Measurements from ENCODE around the gene WASL. TPM values are rescaled to one million over a fixed set of nuclear protein-coding genes. Genes with fewer than 3 reads are reported as not detected.
A peak's percentile ranks its signal among the peaks of the same experiment; 100 is the strongest.

Gene WASL
- total and polyA plus RNA-seq, 3 experiments from 2014 or later = 2.8 to 7.4 (median 7.3) TPM

DNA sequence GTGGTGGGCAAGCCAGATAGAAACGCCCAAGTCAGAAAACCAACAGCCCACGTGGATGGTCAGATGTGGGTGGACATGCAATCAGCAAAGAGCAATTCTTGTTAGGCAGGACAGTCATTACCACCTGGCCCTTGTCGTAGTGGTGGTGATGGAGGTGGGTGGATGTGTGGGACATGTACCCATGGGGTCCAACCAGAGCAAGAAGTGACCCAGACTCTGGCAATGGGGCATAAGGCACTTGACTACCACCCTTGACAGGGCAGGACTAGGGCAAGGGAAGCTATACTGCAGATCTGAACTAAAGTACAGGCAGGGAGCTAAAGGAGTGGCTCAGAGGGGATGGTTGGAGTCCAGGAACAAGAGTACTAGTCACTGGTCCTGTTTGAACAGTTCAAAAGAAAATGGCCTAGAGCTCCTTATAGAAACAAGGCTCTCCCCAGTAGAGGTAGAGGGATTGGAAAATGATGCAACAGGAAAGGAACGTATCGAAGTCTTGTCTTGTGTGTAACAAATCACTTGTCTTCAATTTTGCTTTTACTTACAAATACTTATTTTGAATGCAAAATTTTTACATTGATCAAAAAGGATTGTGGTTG lies 75.6 kb downstream of the WASL start:
- H3K9me3 Mint-ChIP-seq = peaks cover 0 to 2% (median 0%) of the 10 kb centered on the region in 5 donors
- POLR2A ChIA-PET = interaction anchor here (0.6 kb wide), 1 partner anchor 81 kb away, joined by 3 read pairs; no protein-coding TSS in a partner anchor

DNA sequence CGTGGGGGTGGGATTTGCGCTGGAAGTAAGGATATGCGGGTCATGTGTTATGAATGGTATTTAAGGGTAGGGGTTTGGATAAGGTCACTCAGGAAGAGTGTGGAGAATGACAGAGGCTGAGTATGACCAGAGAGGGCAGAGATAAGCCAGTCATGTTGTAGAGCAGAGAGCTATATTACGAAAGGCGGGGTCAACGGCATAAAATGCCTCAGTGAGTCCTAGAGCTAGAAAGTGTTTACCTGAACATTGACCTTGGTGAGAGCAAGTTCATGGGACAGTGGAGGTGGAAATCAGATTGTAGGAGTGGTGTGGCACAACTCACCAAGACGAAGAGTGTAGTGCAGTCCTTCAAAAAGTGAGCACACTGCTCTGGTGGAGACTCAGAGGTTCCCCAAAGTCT lies 79.3 kb downstream of the WASL start:
- ChIA-PET POLR2A (no interaction called here), CTCF (interaction anchor here (1.9 kb wide), 1 partner anchor 32 kb away, joined by 5 read pairs; no protein-coding TSS in a partner anchor)
- no peak for DNase-seq
- no peaks in the 10 kb centered on the region for H3K9me3 ChIP-seq (ENCODE audit: low read length)
- H3K4me3 Mint-ChIP-seq = no peak overlapping the region
- peak overlapping the region in 1 of 8 donors; percentile 9 for H3K27ac Mint-ChIP-seq
- H3K4me1 Mint-ChIP-seq = no peaks in the 10 kb centered on the region
- H3K9me3 Mint-ChIP-seq = peaks cover 0 to 2% (median 0%) of the 10 kb centered on the region in 5 donors
- H3K36me3 ChIP-seq (ENCODE audit: insufficient read depth, low read length) = no peaks in the 10 kb centered on the region
- H3K4me3 ChIP-seq (ENCODE audit: low read length) = no peak overlapping the region
- H3K27me3 ChIP-seq (ENCODE audit: insufficient read depth, low read length, poor library complexity, severe bottlenecking) = no peaks in the 10 kb centered on the region
- H3K36me3 Mint-ChIP-seq = no peaks in the 10 kb centered on the region
- no peaks in the 10 kb centered on the region for H3K4me1 ChIP-seq (ENCODE audit: insufficient read depth, low read length)
- H3K27me3 Mint-ChIP-seq = peaks cover 3 to 14% of the 10 kb centered on the region in 2 donors
- H3K27ac ChIP-seq (ENCODE audit: low read depth, low read length) = no peak overlapping the region

More for the DNA sequence above, 75.6 kb downstream of the WASL start:
- no peaks in the 10 kb centered on the region for H3K27me3 ChIP-seq (ENCODE audit: insufficient read depth, low read length, poor library complexity, severe bottlenecking)
- H3K36me3 Mint-ChIP-seq = no peaks in the 10 kb centered on the region
- no peak for DNase-seq
- peaks cover 0 to 2% of the 10 kb centered on the region in 2 donors for H3K27me3 Mint-ChIP-seq
- no peak overlapping the region for H3K27ac ChIP-seq (ENCODE audit: low read depth, low read length)
- H3K4me3 ChIP-seq (ENCODE audit: low read length) = no peak overlapping the region
- no peaks in the 10 kb centered on the region for H3K4me1 Mint-ChIP-seq
- H3K27ac Mint-ChIP-seq = peak overlapping the region in 1 of 8 donors; percentile 85
- no peak overlapping the region for H3K4me3 Mint-ChIP-seq
- no peaks in the 10 kb centered on the region for H3K4me1 ChIP-seq (ENCODE audit: insufficient read depth, low read length)
- CTCF ChIA-PET = no interaction called here
- no peaks in the 10 kb centered on the region for H3K9me3 ChIP-seq (ENCODE audit: low read length)
- no peaks in the 10 kb centered on the region for H3K36me3 ChIP-seq (ENCODE audit: insufficient read depth, low read length)

DNA sequence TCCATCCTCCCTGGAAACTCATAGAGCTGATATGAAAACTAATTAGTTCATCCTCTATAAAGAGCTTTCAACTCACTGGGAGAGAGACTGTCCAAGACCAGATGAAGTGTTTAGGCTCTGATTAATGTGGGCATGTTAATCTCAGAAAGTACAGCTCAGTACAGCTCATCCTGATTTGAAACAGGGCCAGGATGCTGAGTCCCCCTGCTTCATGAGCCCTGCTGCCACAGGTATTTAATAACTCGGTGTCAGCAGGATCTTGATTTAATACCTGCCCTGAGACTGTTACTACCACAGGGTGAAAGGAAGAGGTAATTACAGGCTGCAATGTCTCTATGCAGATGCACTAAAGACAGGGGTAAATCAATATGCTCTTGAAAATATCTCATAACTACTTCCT lies 82.3 kb downstream of the WASL start:
- CTCF ChIA-PET = interaction anchor here (1.6 kb wide), 1 partner anchor 21 kb away, joined by 3 read pairs; no protein-coding TSS in a partner anchor
- DNase-seq = no peak
- Mint-ChIP-seq H3K4me3 (no peak overlapping the region), H3K4me1 (no peaks in the 10 kb centered on the region), H3K27ac (no peak overlapping the region), H3K36me3 (peaks cover 0 to 4% (median 0%) of the 10 kb centered on the region in 3 donors), H3K27me3 (peaks cover 8 to 38% of the 10 kb centered on the region in 2 donors), H3K9me3 (peaks cover 0 to 2% (median 0%) of the 10 kb centered on the region in 5 donors)
- H3K27ac ChIP-seq (ENCODE audit: low read depth, low read length) = no peak overlapping the region
- H3K36me3 ChIP-seq (ENCODE audit: insufficient read depth, low read length) = no peaks in the 10 kb centered on the region
- POLR2A ChIA-PET = no interaction called here
- H3K4me1 ChIP-seq (ENCODE audit: insufficient read depth, low read length) = no peaks in the 10 kb centered on the region
- no peaks in the 10 kb centered on the region for H3K9me3 ChIP-seq (ENCODE audit: low read length)
- H3K27me3 ChIP-seq (ENCODE audit: insufficient read depth, low read length, poor library complexity, severe bottlenecking) = no peaks in the 10 kb centered on the region
- no peak overlapping the region for H3K4me3 ChIP-seq (ENCODE audit: low read length)

DNA sequence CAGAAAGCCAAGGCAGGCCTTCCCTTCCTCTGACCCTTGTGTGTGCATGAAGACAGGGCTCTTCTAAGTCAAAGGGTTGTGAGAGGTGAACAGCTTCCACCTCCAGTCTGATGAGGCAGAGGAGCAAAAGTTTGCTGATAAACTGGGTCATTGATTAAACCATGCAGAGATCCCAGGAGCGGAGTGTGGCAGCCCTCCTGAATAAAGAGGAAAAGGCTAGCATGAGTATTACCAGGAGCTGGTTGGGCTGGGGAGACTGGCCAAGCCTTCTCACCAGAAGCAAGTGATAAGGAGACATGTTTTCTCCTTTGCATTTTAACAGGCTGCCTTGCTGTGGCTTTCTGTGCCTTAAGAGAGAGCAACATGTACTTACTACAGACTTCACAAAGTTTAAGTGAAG lies 82.9 kb downstream of the WASL start:
- Histone ChIP-seq H3K4me1 (ENCODE audit: insufficient read depth, low read length) (no peaks in the 10 kb centered on the region), H3K27ac (ENCODE audit: low read depth, low read length) (no peak overlapping the region), H3K27me3 (ENCODE audit: insufficient read depth, low read length, poor library complexity, severe bottlenecking) (no peaks in the 10 kb centered on the region), H3K9me3 (ENCODE audit: low read length) (no peaks in the 10 kb centered on the region), H3K36me3 (ENCODE audit: insufficient read depth, low read length) (no peaks in the 10 kb centered on the region), H3K4me3 (ENCODE audit: low read length) (no peak overlapping the region)
- Mint-ChIP-seq H3K27me3 (peaks cover 12 to 43% of the 10 kb centered on the region in 2 donors), H3K36me3 (peaks cover 0 to 4% (median 0%) of the 10 kb centered on the region in 3 donors), H3K4me3 (no peak overlapping the region), H3K27ac (peak overlapping the region in 1 of 8 donors; percentile 20), H3K4me1 (no peaks in the 10 kb centered on the region), H3K9me3 (peaks cover 0 to 2% (median 0%) of the 10 kb centered on the region in 5 donors)
- DNase-seq = no peak
- ChIA-PET POLR2A (no interaction called here), CTCF (interaction anchor here (1.6 kb wide), 1 partner anchor 20 kb away, joined by 3 read pairs; no protein-coding TSS in a partner anchor)

DNA sequence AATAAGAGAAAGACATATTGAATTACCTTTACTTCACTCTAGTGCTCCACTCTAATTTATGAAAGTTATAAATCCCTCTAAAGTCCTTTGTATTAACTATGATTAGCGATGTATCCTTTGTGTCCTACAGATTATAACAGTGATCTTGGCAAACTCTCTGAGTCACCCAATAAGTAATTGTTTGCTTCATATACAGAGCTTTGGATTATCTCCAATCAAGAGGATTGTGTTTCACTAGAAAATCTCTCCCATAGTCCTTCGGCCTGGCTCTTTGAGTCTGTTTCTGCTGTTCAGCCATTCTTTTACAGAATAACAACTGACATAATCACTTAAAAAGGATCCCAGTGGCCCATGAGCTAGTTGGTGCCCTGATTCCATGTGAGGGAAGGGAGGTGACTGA lies 83.6 kb downstream of the WASL start:
- no peaks in the 10 kb centered on the region for H3K9me3 ChIP-seq (ENCODE audit: low read length)
- no peaks in the 10 kb centered on the region for H3K27me3 ChIP-seq (ENCODE audit: insufficient read depth, low read length, poor library complexity, severe bottlenecking)
- H3K4me1 ChIP-seq (ENCODE audit: insufficient read depth, low read length) = no peaks in the 10 kb centered on the region
- H3K27ac ChIP-seq (ENCODE audit: low read depth, low read length) = no peak overlapping the region
- DNase-seq = no peak
- Mint-ChIP-seq H3K36me3 (peaks cover 0 to 4% (median 0%) of the 10 kb centered on the region in 3 donors), H3K4me3 (no peak overlapping the region), H3K9me3 (peaks cover 0 to 2% (median 0%) of the 10 kb centered on the region in 5 donors), H3K27ac (no peak overlapping the region), H3K4me1 (no peaks in the 10 kb centered on the region), H3K27me3 (peaks cover 12 to 43% of the 10 kb centered on the region in 2 donors)
- H3K36me3 ChIP-seq (ENCODE audit: insufficient read depth, low read length) = no peaks in the 10 kb centered on the region
- H3K4me3 ChIP-seq (ENCODE audit: low read length) = no peak overlapping the region
- POLR2A ChIA-PET = no interaction called here
- CTCF ChIA-PET = interaction anchor here (1.6 kb wide), 1 partner anchor 19 kb away, joined by 3 read pairs; no protein-coding TSS in a partner anchor

DNA sequence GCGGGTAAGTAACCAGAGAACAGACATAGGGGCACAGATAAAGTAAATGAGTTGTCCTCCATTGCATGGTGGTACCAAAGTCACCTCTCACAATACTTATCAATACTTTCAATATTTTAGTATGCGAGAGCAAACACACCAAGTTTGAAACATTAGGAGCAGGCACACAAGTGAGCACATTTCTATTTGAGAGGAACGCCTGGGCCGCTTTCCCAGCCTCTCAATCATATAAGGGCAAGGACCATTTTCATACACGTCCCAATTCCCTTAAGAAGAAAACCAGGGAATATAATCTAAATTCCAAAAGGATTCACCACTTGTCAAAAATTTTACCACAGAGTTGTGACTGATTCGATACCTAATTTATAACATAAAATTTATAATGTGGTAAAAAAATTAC lies 85.6 kb downstream of the WASL start:
- H3K4me3 Mint-ChIP-seq = no peak overlapping the region
- H3K36me3 Mint-ChIP-seq = peaks cover 0 to 4% (median 0%) of the 10 kb centered on the region in 3 donors
- H3K4me1 ChIP-seq (ENCODE audit: insufficient read depth, low read length) = no peaks in the 10 kb centered on the region
- H3K27me3 Mint-ChIP-seq = peaks cover 11 to 47% of the 10 kb centered on the region in 2 donors
- no peak overlapping the region for H3K27ac ChIP-seq (ENCODE audit: low read depth, low read length)
- POLR2A ChIA-PET = no interaction called here
- no peaks in the 10 kb centered on the region for H3K4me1 Mint-ChIP-seq
- H3K27ac Mint-ChIP-seq = no peak overlapping the region
- H3K9me3 ChIP-seq (ENCODE audit: low read length) = no peaks in the 10 kb centered on the region
- no peaks in the 10 kb centered on the region for H3K36me3 ChIP-seq (ENCODE audit: insufficient read depth, low read length)
- peaks cover 0 to 2% (median 0%) of the 10 kb centered on the region in 5 donors for H3K9me3 Mint-ChIP-seq
- no peaks in the 10 kb centered on the region for H3K27me3 ChIP-seq (ENCODE audit: insufficient read depth, low read length, poor library complexity, severe bottlenecking)
- DNase-seq = no peak
- CTCF ChIA-PET = no interaction called here
- H3K4me3 ChIP-seq (ENCODE audit: low read length) = no peak overlapping the region

DNA sequence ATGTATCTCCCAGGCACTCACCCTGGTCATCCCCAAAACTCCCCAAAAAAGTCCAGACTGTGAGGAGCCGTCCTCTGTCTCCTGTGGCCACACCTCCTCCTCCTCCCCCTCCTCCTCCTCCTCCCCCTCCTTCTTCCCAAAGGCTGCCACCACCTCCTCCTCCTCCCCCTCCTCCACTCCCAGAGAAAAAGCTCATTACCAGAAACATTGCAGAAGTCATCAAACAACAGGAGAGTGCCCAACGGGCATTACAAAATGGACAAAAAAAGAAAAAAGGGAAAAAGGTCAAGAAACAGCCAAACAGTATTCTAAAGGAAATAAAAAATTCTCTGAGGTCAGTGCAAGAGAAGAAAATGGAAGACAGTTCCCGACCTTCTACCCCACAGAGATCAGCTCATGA lies 86.0 kb downstream of the WASL start:
- CTCF ChIA-PET = no interaction called here

DNA sequence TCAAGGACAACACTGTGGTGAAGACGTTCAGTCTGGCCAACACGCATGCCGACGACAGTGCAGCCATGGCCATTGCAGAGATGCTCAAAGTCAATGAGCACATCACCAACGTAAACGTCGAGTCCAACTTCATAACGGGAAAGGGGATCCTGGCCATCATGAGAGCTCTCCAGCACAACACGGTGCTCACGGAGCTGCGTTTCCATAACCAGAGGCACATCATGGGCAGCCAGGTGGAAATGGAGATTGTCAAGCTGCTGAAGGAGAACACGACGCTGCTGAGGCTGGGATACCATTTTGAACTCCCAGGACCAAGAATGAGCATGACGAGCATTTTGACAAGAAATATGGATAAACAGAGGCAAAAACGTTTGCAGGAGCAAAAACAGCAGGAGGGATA lies 86.5 kb downstream of the WASL start:
- no peak overlapping the region for H3K4me3 Mint-ChIP-seq
- POLR2A ChIA-PET = no interaction called here
- H3K4me1 ChIP-seq (ENCODE audit: insufficient read depth, low read length) = no peaks in the 10 kb centered on the region
- peaks cover 0 to 2% (median 0%) of the 10 kb centered on the region in 5 donors for H3K9me3 Mint-ChIP-seq
- no peaks in the 10 kb centered on the region for H3K9me3 ChIP-seq (ENCODE audit: low read length)
- H3K4me3 ChIP-seq (ENCODE audit: low read length) = no peak overlapping the region
- H3K27me3 Mint-ChIP-seq = peaks cover 11 to 47% of the 10 kb centered on the region in 2 donors
- no peaks in the 10 kb centered on the region for H3K4me1 Mint-ChIP-seq
- DNase-seq = no peak
- H3K36me3 Mint-ChIP-seq = peaks cover 0 to 4% (median 0%) of the 10 kb centered on the region in 3 donors
- H3K27me3 ChIP-seq (ENCODE audit: insufficient read depth, low read length, poor library complexity, severe bottlenecking) = no peaks in the 10 kb centered on the region
- CTCF ChIA-PET = no interaction called here
- no peaks in the 10 kb centered on the region for H3K36me3 ChIP-seq (ENCODE audit: insufficient read depth, low read length)
- H3K27ac Mint-ChIP-seq = no peak overlapping the region
- no peak overlapping the region for H3K27ac ChIP-seq (ENCODE audit: low read depth, low read length)

More for the DNA sequence above, 86.0 kb downstream of the WASL start:
- H3K27me3 ChIP-seq (ENCODE audit: insufficient read depth, low read length, poor library complexity, severe bottlenecking) = no peaks in the 10 kb centered on the region
- no peaks in the 10 kb centered on the region for H3K4me1 ChIP-seq (ENCODE audit: insufficient read depth, low read length)
- POLR2A ChIA-PET = no interaction called here
- Mint-ChIP-seq H3K36me3 (peaks cover 0 to 4% (median 0%) of the 10 kb centered on the region in 3 donors), H3K27ac (no peak overlapping the region), H3K9me3 (peaks cover 0 to 2% (median 0%) of the 10 kb centered on the region in 5 donors), H3K27me3 (peaks cover 11 to 47% of the 10 kb centered on the region in 2 donors), H3K4me3 (no peak overlapping the region), H3K4me1 (no peaks in the 10 kb centered on the region)
- H3K36me3 ChIP-seq (ENCODE audit: insufficient read depth, low read length) = no peaks in the 10 kb centered on the region
- H3K27ac ChIP-seq (ENCODE audit: low read depth, low read length) = no peak overlapping the region
- H3K4me3 ChIP-seq (ENCODE audit: low read length) = no peak overlapping the region
- no peak for DNase-seq
- no peaks in the 10 kb centered on the region for H3K9me3 ChIP-seq (ENCODE audit: low read length)

All from CD8-positive, alpha-beta memory T cell (primary cell).